GM19455 (cell line): ENCODE results near the gene CDC25B.
"Not testable (repeated sequence)": the region's sequence is repeated elsewhere in the genome, so short reads cannot be mapped to it uniquely, and the experiment has no call there.

Source experiments
- ATAC-seq: cut with Tn5 transposase; IDR thresholded peaks from one replicate; pipeline ENCODE4 v1.9.1; 2021; ENCODE audit not compliant: unreplicated experiment

The CDC25B gene

DNA sequence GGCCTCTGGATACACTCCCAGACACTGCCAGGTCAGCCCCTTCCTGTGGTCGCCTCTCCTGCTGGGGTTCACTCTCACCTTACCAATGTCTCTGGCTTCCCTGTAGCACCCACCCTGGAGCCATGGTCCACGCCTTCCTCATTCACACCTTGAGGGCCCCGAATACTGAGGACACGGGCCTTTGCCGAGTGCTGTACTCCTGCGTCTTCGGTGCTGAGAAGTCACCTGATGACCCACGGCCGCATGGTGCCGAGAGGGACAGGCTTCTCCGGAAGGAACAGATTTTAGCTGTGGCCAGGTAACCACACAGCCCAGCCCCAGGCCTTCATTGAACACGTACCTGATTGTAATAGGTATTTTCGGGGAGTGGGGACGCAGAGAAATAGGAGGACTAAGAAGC, 25.9 kb downstream of the CDC25B start:
- ATAC-seq: no peak

DNA sequence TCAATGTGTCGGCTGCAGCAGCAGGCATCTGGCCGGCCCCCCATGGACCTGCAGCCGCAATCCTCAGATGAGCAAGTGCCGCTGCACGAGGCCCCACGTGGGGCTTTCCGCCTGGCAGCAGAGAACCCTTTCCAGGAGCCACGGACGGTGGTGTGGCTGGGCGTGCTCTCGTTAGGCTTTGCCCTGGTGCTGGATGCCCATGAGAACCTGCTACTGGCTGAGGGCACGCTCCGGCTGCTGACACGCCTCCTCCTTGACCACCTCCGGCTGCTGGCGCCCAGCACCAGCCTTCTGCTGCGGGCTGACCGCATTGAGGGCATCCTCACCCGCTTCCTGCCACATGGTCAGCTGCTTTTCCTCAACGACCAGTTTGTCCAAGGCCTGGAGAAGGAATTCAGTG, 27.8 kb downstream of the CDC25B start:
- ATAC-seq: no peak

DNA sequence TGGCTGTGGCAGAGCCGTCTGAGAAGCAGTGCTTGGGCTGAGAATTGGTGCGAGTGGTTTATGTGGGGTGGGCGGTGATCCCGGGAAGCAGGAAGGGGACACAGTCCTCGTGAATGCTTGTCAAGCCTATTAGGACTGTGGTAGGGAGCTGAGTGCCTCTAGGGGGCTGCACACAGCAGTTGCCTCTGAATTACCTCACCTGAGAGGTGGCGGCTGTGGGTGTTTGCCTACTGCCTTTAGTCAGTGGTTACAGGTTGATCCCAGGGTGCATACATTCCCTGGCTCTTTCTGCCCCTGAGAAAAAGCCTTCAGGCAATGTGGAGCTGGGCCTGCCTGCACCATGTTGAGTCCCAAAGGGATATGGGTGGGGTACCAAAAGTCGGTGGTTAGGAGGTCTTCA, 29.4 kb downstream of the CDC25B start:
- no peak for ATAC-seq

DNA sequence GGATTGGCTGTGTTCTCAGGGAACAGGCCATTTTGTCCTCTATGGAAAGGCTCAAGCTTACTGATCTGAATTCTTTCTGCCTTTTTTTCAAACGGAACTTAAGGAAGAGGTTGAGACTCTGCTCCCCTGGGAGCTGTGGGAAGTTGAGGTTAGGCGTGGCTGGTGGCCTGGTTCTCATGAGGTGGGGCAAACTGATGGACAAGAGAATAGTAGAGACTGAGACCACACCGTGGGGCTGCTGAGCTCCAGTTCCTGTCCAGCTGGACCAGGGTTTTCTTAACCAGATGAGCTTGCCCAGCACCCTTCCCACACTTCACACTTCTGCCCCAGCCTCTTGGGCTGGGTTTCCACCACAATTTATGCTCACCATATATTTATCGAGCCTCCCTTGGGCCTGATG, 30.3 kb downstream of the CDC25B start:
- ATAC-seq: no peak

DNA sequence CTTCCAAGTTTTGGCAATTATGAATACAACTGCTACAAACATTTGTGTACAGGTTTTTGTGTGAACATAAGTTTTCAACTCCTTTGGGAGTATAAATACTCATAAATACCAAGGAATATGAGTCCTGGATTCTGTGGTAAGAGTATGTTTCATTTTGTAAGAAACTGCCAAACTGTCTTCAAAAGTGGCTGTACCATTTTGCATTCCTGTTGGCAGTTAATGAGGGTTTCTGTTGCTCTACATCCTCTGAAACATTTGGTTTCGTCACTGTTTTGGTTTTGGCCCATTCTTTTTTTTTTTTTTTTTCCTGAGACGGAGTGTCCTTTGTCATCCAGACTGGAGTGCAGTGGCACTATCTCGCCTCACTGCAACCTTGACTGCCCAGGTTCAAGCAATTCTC, 32.7 kb downstream of the CDC25B start:
- ATAC-seq: no peak

DNA sequence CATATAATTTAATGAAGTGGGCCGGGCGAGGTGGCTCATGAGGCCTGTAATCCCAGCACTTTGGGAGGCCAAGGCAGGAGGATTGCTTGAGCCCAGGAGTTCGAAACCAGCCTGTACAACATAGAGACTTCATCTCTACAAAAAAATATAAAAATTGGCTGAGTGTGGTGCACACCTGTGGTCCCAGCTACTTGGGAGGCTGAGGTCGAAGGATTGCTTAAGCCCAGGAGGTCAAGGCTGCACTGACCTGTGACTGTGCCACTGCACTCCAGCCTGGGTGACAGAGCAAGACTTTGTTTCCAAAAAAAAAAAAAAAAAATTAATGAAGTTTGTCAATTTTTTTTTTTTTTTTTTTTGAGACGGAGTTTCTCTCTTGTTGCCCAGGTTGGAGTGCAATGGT, 33.8 kb downstream of the CDC25B start:
- ATAC-seq: not testable (repeated sequence)

DNA sequence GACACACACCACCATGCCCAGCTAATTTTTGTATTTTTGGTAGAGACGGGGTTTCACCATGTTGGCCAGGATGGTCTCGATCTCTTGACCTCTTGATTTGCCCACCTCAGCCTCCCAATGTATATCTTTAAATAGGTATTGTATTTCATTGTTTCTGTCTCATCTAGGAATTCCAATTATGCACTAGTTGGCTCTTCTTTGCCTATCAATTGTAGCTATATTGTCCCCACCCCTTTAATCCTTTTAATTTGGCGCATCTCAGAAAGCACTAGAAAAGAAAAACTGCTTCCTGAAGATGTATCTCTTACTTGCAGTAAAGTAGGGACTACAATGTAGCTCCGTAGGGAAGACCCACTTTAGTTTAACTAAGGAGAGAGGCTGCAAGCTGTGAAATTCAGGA, 40.0 kb downstream of the CDC25B start:
- ATAC-seq: no peak

DNA sequence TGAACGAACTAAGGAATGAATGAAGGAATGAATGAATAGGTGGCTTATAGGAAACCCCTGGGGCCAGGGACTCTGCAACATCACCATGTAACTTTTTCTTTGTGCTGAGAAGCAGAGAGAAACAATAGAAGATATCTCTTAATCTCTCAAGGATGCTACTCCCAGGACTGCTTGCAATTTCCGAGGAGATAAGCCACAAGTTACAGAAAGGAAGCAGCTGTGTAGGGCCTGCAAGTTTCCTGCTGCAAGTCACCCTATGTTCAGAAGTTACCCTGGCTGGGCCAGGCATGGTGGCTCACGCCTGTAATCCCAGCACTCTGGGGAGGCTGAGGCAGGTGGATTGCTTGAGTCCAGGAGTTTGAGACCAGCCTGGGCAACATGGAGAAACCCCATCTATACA, 43.2 kb downstream of the CDC25B start:
- no peak for ATAC-seq

DNA sequence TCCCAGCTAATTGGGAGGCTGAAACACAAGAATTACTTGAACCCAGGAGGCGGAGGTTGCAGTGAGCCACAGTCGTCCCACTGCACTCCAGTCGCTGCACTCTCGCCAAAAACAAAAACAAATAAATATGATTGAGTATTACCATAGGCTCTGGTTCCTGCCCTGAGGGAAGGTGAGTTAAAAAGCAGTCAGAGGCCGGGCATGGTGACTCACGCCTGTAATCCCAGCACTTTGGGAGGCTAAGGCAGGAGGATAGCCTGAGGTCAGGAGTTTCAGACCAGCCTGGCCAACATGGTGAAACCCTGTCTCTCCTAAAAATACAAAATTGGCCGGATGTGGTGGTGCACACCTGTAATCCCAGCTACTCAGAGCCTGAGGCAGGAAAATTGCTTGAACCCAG, 44.1 kb downstream of the CDC25B start:
- not testable (repeated sequence) for ATAC-seq

DNA sequence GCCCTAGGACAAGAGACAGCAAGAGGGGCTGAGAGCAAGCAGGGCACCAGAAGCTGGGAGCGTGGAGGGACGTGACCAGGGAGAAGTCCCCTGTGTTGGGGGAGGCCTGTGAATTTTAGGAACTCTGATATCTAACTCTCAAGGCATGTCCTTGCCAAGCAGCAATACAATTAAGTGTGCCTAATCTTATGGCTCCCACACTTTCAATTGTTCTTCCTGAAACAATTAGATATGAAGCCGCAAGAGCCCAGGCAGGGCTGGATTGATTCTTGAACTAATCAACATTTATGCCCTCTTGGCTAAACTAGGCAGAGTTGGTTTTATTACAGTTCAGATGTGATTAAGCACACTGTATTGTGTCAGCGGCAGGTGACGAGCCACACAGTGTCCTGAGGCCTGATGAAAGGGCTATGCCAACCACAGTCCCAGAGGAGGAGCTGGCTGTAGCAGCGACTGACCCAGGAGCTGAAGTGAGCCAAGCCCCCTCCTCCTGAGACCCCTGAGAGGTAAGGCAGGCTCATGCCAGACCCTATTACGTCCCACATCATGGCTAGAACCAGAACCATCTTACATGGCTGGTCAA, 46.3 kb downstream of the CDC25B start:
- no peak for ATAC-seq

DNA sequence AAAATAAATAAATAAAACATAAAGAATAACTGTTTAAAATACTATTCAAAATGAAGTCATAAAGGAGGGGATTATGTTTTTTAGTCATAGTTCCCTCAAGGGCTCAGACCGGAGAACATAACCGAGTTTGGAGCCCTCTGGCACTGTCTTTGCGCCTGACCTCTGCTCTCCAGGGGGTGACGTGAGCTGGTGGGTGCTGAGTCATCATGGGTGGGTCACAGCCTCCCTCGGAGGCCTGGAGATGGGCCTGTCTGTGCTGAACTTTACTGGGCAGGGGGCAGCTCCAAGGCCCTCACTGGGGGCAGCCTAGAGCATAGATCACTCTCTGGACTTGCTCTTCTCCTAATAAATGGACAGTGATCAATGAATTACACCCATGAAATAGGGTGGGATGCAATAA, 47.4 kb downstream of the CDC25B start:
- ATAC-seq: no peak

DNA sequence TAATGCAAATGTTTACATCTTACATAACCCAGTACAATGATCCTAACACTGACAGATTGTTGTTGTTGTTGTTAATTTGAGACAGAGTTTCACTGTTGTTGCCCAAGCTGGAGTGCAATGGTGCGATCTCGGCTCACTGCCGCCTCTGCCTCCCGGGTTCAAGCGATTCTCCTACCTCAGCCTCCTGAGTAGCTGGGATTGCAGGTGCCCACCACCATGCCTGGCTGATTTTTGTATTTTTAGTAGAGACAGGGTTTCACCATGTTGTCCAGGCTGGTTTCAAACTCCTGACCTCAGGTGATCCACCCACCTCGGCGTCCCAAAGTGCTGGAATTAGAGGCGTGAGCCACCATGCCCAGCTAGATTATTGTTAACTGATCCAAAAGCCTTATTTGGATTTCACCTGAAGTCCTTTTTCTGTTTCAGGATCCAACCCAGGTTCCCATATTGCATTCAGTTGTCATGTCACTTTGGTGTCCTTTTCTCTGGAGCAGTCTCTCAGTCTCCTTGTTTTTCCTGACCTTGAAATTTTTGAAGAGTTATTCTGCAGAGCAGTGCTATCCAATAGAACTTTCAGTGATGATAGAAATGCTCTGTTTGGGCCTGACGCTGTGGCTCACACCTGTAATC, 48.0 kb downstream of the CDC25B start:
- ATAC-seq: not testable (repeated sequence)

DNA sequence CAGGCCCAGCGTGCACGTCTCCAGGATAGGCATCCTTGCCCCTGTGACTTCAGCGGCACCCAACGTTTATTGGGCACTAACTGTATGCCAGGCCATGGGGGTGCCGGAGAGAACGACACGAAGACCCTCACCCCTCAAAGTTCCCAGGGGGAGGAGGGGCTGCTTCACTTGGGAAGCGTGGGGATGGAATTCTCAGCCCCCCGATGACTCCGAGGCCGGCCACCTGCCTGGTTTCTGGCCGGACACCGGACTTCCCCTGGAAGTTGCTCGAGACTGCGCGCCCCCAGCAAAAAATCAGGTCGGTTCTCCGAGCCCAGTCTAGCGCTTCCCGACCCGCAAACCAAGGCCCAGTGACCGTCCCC, 50.2 kb downstream of the CDC25B start:
- ATAC-seq: no peak

DNA sequence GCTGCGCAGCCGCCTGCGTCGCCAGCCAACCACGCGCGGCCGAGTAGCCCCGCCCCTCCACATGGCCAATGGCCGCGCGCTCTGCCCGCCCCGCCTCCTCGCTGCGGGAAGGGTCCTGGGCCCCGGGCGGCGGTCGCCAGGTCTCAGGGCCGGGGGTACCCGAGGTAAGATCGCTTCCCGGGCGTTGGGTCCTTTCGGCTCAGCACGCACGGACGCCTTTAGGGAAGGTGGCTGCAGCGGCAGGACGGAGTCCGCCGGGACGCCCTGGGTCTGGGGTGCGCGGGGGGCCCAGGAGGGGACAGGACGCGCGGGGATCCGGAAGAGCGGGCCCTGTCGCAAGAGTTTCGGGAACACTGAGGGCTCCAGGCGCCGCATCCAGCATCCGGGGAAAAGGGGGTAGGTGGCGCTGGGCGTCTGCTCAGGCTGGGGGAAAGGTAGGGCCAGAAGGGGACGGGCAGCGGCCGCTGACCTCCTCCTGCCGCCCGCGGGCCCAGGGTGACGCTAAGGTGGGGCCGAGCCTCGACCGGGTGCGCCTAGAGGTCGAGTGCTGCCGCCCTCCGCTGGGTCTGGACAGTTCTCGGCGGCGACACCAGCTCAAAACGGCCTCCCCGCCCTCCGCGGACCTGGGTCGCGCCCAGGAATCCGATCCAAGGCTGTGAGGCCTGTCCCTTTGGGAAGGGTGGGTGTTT, 50.8 kb downstream of the CDC25B start, which contains the start of gene MAVS:
Gene MAVS, plus strand, starts transcription at position 95 of the 689 bp plus-strand sequence. CDS start 7,791 bp downstream, outside the sequence.
- peak; percentile 87 for ATAC-seq

DNA sequence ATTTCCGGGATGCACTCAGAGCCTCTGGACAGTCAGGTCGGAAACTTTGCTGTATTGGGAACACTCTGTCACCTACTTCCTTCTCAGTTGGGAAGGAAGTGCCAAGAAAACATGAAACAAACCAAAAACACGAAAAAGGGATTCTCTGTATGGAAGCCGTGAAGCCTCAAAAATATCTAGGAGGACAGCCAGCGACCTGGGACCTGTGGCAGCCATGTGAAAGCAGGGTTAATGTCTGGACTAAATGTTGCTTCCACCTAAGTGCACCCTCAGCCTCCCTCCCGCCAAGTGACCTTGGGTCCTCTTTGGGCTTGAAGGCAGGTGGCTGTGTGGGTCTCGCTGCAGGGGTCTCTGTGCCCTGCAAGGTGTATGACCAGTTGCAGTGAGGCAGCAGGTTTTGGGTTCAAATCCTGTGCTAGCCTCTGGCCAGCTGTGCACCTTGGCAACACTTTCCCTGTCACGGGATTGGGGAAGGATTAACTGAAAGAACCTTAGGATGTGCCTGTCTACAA, 51.4 kb downstream of the CDC25B start:
- no peak for ATAC-seq

DNA sequence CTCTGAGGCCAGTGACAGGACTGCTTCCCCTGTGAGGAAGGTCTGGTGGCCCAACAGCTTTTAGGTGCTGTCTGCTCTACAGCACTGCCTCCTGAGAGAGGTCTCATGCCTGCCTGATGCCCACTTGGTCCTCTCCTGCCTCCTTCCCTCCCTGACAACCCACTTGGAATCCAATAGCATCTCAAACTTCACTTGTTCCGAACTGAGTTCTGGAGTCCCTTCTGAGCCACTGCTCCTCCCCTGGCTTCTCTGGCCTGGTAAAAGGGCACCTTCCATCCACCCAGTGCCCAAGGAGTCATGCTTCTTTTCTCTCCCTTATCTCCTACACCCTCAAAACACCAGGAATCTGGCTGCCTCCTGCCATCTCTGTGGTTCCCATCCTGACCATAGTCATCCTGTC, 52.5 kb downstream of the CDC25B start:
- ATAC-seq: no peak

DNA sequence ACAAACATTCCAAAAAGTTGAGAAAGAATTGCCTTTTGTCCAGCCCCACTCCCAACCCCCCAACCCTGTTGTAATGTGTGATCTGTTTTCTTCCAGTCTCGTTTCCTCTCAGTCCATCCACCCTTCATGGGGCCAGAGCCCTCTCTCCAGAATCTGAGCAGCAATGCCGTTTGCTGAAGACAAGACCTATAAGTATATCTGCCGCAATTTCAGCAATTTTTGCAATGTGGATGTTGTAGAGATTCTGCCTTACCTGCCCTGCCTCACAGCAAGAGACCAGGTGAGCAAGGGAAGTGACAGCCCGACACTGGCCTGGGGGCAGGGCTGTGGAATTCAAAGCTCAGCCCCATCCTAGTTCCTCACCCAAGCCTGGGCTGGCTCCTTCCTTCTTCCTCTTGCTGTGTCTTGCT, 58.4 kb downstream of the CDC25B start:
- ATAC-seq: no peak
